Measurements from ENCODE around the gene RBPJ.

RBPJ gene

GRCh38 chr4:26281881-26282280 is 38.9 kb upstream of the RBPJ start:
- no peak for TF ChIP-seq CTCF (IDR thresholded peaks at IDR 0.05; ENCODE audit: control extremely low read depth, extremely low read depth, low read depth, missing control alignments)
- no peak for DNase-seq (ENCODE audit: extremely low spot score)
- ChIA-PET POLR2A (no interaction called here), CTCF (interaction anchor here (1.0 kb wide), 1 partner anchor 48 kb away, joined by 4 read pairs; no protein-coding TSS in a partner anchor)

GRCh38 chr4:26284536-26284935 is 36.3 kb upstream of the RBPJ start:
- CTCF ChIA-PET, result interaction anchor here (1.2 to 1.3 kb wide), 2 partner anchors 12 to 22 kb away, joined by 4 read pairs; no protein-coding TSS in a partner anchor
- TF ChIP-seq CTCF (IDR thresholded peaks at IDR 0.05; ENCODE audit: control extremely low read depth, extremely low read depth, low read depth, missing control alignments), result no peak

DNA sequence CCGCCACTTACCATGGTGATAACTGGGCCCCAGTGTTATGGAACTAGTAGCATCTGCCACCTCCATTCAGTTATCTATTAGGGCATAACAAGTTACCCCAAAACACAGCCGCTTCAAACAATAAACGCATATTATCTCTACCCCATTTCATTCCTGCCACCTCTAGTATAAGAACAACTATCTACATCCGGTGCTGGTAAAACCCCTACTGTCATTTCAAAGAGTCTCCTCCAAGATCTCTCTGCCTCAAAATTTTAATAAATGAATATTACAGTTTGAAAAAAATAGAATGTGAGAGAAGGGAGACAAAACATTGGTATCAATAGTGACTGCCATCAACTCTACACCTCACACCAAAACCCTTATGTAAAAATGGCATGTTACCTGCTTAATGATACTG is 35.5 kb upstream of the RBPJ start:
- ChIA-PET POLR2A (no interaction called here), CTCF (interaction anchor here (1.4 kb wide), 1 partner anchor 27 kb away, joined by 4 read pairs; no protein-coding TSS in a partner anchor)

More at GRCh38 chr4:26284536-26284935, 36.3 kb upstream of the RBPJ start:
- POLR2A ChIA-PET, result no interaction called here
- DNase-seq (ENCODE audit: extremely low spot score), result no peak

DNA sequence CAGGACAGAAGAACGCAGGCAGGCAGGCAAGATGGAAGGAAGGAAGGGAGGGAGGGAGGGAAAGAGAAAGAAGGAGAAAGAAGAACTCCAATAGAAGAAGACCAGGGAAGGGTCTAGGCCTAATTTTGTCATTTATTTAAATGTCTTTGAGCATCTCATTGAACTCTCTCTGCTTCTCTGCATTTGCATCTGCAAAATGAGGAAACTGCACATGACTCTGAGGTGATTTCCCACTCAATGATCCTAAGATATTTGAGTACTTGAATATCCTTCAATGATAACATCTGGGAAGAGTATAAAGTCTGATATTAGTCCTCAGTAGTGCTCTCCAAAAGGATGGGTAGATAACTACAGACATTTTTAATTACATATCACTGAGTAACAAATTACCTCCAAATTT is 33.1 kb upstream of the RBPJ start:
- CTCF ChIA-PET, result interaction anchor here (0.8 kb wide), 1 partner anchor 16 kb away, joined by 3 read pairs; no protein-coding TSS in a partner anchor
- POLR2A ChIA-PET, result no interaction called here
- DNase-seq (ENCODE audit: extremely low spot score), result no peak
- no peak for TF ChIP-seq CTCF (IDR thresholded peaks at IDR 0.05; ENCODE audit: control extremely low read depth, extremely low read depth, low read depth, missing control alignments)

More for the DNA sequence above, 35.5 kb upstream of the RBPJ start:
- no peak for TF ChIP-seq CTCF (IDR thresholded peaks at IDR 0.05; ENCODE audit: control extremely low read depth, extremely low read depth, low read depth, missing control alignments)
- DNase-seq (ENCODE audit: extremely low spot score), result no peak

GRCh38 chr4:26288355-26288909 is 32.4 kb upstream of the RBPJ start:
- POLR2A ChIA-PET, result interaction anchor here (1.0 kb wide), 1 partner anchor 112 kb away, joined by 4 read pairs; no protein-coding TSS in a partner anchor
- peak; percentile 50 for DNase-seq (ENCODE audit: extremely low spot score)
- CTCF ChIA-PET, result interaction anchor here (0.6 to 2.2 kb wide), 3 partner anchors 14 to 206 kb away, joined by 3 to 6 read pairs (median 3); no protein-coding TSS in a partner anchor
- TF ChIP-seq CTCF (IDR thresholded peaks at IDR 0.05; ENCODE audit: control extremely low read depth, extremely low read depth, low read depth, missing control alignments), result no peak

DNA sequence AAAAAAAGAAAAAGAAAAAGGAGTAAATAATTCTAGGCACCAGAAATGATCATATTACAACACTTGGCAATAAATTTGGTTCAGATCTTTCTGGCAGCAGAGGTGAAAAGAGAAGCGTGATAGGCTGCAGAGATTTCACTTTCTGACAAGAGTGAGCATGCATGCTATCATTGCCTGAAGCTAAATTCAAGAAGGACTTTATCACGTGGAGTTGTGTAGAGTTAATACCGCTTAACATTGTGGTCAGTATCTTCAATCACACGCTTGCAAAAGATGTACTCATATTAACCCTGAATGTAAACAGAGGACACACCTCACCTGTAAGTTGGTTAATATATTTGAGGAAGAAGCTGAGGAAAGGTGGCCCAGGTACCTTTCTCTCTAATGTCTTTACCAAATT is 31.4 kb upstream of the RBPJ start:
- DNase-seq (ENCODE audit: extremely low spot score), result no peak
- ChIA-PET POLR2A (no interaction called here), CTCF (interaction anchor here (1.0 to 2.2 kb wide), 3 partner anchors 95 to 207 kb away, joined by 3 to 6 read pairs (median 3); no protein-coding TSS in a partner anchor)
- no peak for TF ChIP-seq CTCF (IDR thresholded peaks at IDR 0.05; ENCODE audit: control extremely low read depth, extremely low read depth, low read depth, missing control alignments)

All from GM10248 (cell line).